Central memory CD8-positive, alpha-beta T cell (primary cell): ENCODE measurements around the gene SLC39A1.
"Not testable (repeated sequence)": the region's sequence is repeated elsewhere in the genome, so short reads cannot be mapped to it uniquely, and the experiment has no call there.

Experiments used
- ATAC-seq: fragments of 150-1000 bp; cut with Tn5 transposase; replicated peaks from 2 replicates; pipeline ENCODE4 v1.10.0; 2022; ENCODE audit warnings: mild to moderate bottlenecking, moderate FRiP score, moderate number of reproducible peaks; ENCODE audit not compliant: poor library complexity, severe bottlenecking; ENCODE audit errors: extremely low read depth
- DNase-seq, 2 donors: peaks; one replicate each; pipeline ENCODE4 v3.0.0; 2021; ENCODE audit warnings: low spot score in 2 of 2
- H3K27ac Mint-ChIP-seq: one replicate; pipeline ENCODE4 v1.8.0; 2022; ENCODE audit warnings: low read depth, mild to moderate bottlenecking, moderate library complexity, mixed read lengths
- H3K27me3 Mint-ChIP-seq: one replicate; pipeline ENCODE4 v1.8.0; 2022; ENCODE audit warnings: mixed read lengths
- H3K36me3 Mint-ChIP-seq: one replicate; pipeline ENCODE4 v1.8.0; 2022; ENCODE audit warnings: mild to moderate bottlenecking, moderate library complexity, mixed read lengths; ENCODE audit not compliant: insufficient read depth
- H3K4me1 Mint-ChIP-seq: one replicate; pipeline ENCODE4 v1.8.0; 2022; ENCODE audit warnings: mixed read lengths
- H3K4me3 Mint-ChIP-seq: one replicate; pipeline ENCODE4 v1.8.0; 2022; ENCODE audit warnings: mild to moderate bottlenecking, moderate library complexity, mixed read lengths
- H3K9me3 Mint-ChIP-seq: one replicate; pipeline ENCODE4 v1.8.0; 2022; ENCODE audit warnings: mixed read lengths

SLC39A1 gene

GRCh38 chr1:153963030-153963849 lies at the start of gene SLC39A1:
TSS of gene SLC39A1 (minus strand) at chr1:153963537. CDS start at chr1:153962715, 822 bp downstream.
- peaks cover 63% of the 10 kb centered on the region for H3K4me1 Mint-ChIP-seq
- no peaks in the 10 kb centered on the region for H3K9me3 Mint-ChIP-seq
- peaks cover 13% of the 10 kb centered on the region for H3K36me3 Mint-ChIP-seq

GRCh38 chr1:154012543-154012942 lies 49.2 kb upstream of the SLC39A1 start:
- H3K4me3 Mint-ChIP-seq = not testable (repeated sequence)

More at GRCh38 chr1:153963030-153963849, at the start of gene SLC39A1:
- H3K27ac Mint-ChIP-seq = peak within 1 kb of the TSS; percentile 93
- peak; percentile 29 for ATAC-seq
- peak; percentile 83 to 87 for DNase-seq
- H3K4me3 Mint-ChIP-seq = peak within 1 kb of the TSS; percentile 85
- H3K27me3 Mint-ChIP-seq = no peaks in the 10 kb centered on the region

GRCh38 chr1:154012129-154012528 lies 48.8 kb upstream of the SLC39A1 start:
- no peaks in the 10 kb centered on the region for H3K9me3 Mint-ChIP-seq
- H3K4me3 Mint-ChIP-seq = no peak overlapping the region
- H3K27ac Mint-ChIP-seq = no peak overlapping the region
- DNase-seq (no peak), ATAC-seq (no peak)
- peaks cover 2% of the 10 kb centered on the region for H3K36me3 Mint-ChIP-seq
- no peaks in the 10 kb centered on the region for H3K27me3 Mint-ChIP-seq
- H3K4me1 Mint-ChIP-seq = no peaks in the 10 kb centered on the region

More at GRCh38 chr1:154012543-154012942, 49.2 kb upstream of the SLC39A1 start:
- H3K27ac Mint-ChIP-seq, H3K4me1 Mint-ChIP-seq, H3K9me3 Mint-ChIP-seq, H3K36me3 Mint-ChIP-seq, DNase-seq, ATAC-seq, H3K27me3 Mint-ChIP-seq: not testable (repeated sequence)

- ATAC-seq = no peak
- H3K36me3 Mint-ChIP-seq = no peaks in the 10 kb centered on the region
- no peak overlapping the region for H3K4me3 Mint-ChIP-seq
- H3K9me3 Mint-ChIP-seq = no peaks in the 10 kb centered on the region
- H3K4me1 Mint-ChIP-seq = no peaks in the 10 kb centered on the region
- H3K27ac Mint-ChIP-seq = no peak overlapping the region
- no peak for DNase-seq
- no peaks in the 10 kb centered on the region for H3K27me3 Mint-ChIP-seq
These were observed 42.8 kb upstream of the SLC39A1 start for GRCh38 chr1:154006136-154006535.

GRCh38 chr1:154000420-154000819 lies 37.1 kb upstream of the SLC39A1 start:
- ATAC-seq = no peak

GRCh38 chr1:153996882-153997281 lies 33.5 kb upstream of the SLC39A1 start:
- Mint-ChIP-seq H3K27ac (peak overlapping the region; percentile 29), H3K4me1 (peaks cover 22% of the 10 kb centered on the region), H3K36me3 (peaks cover 34% of the 10 kb centered on the region)
- not testable (repeated sequence) for H3K9me3 Mint-ChIP-seq, DNase-seq, ATAC-seq, H3K4me3 Mint-ChIP-seq, H3K27me3 Mint-ChIP-seq

More at GRCh38 chr1:154000420-154000819, 37.1 kb upstream of the SLC39A1 start:
- H3K9me3 Mint-ChIP-seq = no peaks in the 10 kb centered on the region
- peaks cover 7% of the 10 kb centered on the region for H3K36me3 Mint-ChIP-seq
- peaks cover 4% of the 10 kb centered on the region for H3K4me1 Mint-ChIP-seq
- no peak overlapping the region for H3K4me3 Mint-ChIP-seq
- H3K27ac Mint-ChIP-seq = no peak overlapping the region
- no peaks in the 10 kb centered on the region for H3K27me3 Mint-ChIP-seq
- DNase-seq = no peak

GRCh38 chr1:153995640-153996039 lies 32.3 kb upstream of the SLC39A1 start:
- no peak for ATAC-seq
- H3K4me3 Mint-ChIP-seq = no peak overlapping the region

GRCh38 chr1:153995202-153995601 lies 31.9 kb upstream of the SLC39A1 start:
- peaks cover 39% of the 10 kb centered on the region for H3K4me1 Mint-ChIP-seq
- ATAC-seq (no peak), DNase-seq (no peak)
- no peaks in the 10 kb centered on the region for H3K9me3 Mint-ChIP-seq
- H3K36me3 Mint-ChIP-seq = peaks cover 50% of the 10 kb centered on the region
- H3K4me3 Mint-ChIP-seq = no peak overlapping the region
- no peaks in the 10 kb centered on the region for H3K27me3 Mint-ChIP-seq
- peak overlapping the region; percentile 59 for H3K27ac Mint-ChIP-seq

More at GRCh38 chr1:153995640-153996039, 32.3 kb upstream of the SLC39A1 start:
- no peaks in the 10 kb centered on the region for H3K27me3 Mint-ChIP-seq
- no peaks in the 10 kb centered on the region for H3K9me3 Mint-ChIP-seq
- H3K27ac Mint-ChIP-seq = peak overlapping the region; percentile 59
- peaks cover 34% of the 10 kb centered on the region for H3K4me1 Mint-ChIP-seq
- peaks cover 46% of the 10 kb centered on the region for H3K36me3 Mint-ChIP-seq
- no peak for DNase-seq

GRCh38 chr1:153991806-153992205 lies 28.5 kb upstream of the SLC39A1 start:
- Mint-ChIP-seq H3K27ac (peak overlapping the region; percentile 99), H3K4me3 (peak overlapping the region; percentile 97), H3K4me1 (peaks cover 50% of the 10 kb centered on the region), H3K36me3 (peaks cover 51% of the 10 kb centered on the region), H3K9me3 (no peaks in the 10 kb centered on the region), H3K27me3 (no peaks in the 10 kb centered on the region)
- no peak for ATAC-seq
- no peak for DNase-seq

- peaks cover 55% of the 10 kb centered on the region for H3K4me1 Mint-ChIP-seq
- H3K9me3 Mint-ChIP-seq = no peaks in the 10 kb centered on the region
- DNase-seq (no peak), ATAC-seq (no peak)
- peaks cover 51% of the 10 kb centered on the region for H3K36me3 Mint-ChIP-seq
- H3K4me3 Mint-ChIP-seq = peak overlapping the region; percentile 97
- H3K27me3 Mint-ChIP-seq = no peaks in the 10 kb centered on the region
- peak overlapping the region; percentile 99 for H3K27ac Mint-ChIP-seq
These were observed 27.9 kb upstream of the SLC39A1 start for GRCh38 chr1:153991151-153991630.

- H3K27me3 Mint-ChIP-seq = no peaks in the 10 kb centered on the region
- H3K9me3 Mint-ChIP-seq = no peaks in the 10 kb centered on the region
- peaks cover 57% of the 10 kb centered on the region for H3K4me1 Mint-ChIP-seq
- H3K27ac Mint-ChIP-seq = peak within 1 kb of the TSS; percentile 99
- DNase-seq (peak; percentile 76 to 88), ATAC-seq (peak; percentile 90)
- peak within 1 kb of the TSS; percentile 97 for H3K4me3 Mint-ChIP-seq
- peaks cover 49% of the 10 kb centered on the region for H3K36me3 Mint-ChIP-seq
These were observed 27.3 kb upstream of the SLC39A1 start, which contains the start of gene RPS27 for GRCh38 chr1:153990468-153991150. TSS of gene RPS27 (plus strand) at chr1:153990762. CDS start at chr1:153990797, 35 bp downstream.

GRCh38 chr1:153987621-153988020 lies 24.3 kb upstream of the SLC39A1 start:
- Mint-ChIP-seq H3K27ac (peak overlapping the region; percentile 88), H3K4me1 (peaks cover 45% of the 10 kb centered on the region), H3K4me3 (no peak overlapping the region), H3K27me3 (no peaks in the 10 kb centered on the region), H3K36me3 (peaks cover 28% of the 10 kb centered on the region), H3K9me3 (no peaks in the 10 kb centered on the region)
- DNase-seq (no peak), ATAC-seq (no peak)
